Stimulated activated naive B cell treated with anti-CD40 and anti-IgM and Interleukin-4, amounts not matched to agents 10 μg/mL and 1 μg/mL and 100 μg/mL, for 72 hours (primary cell): Measurements from ENCODE around the gene LPCAT1.

ENCODE experiments used
- ATAC-seq, 2 donors: fragments of 150-1000 bp; cut with Tn5 transposase; replicated peaks; 2 replicates each; pipeline ENCODE4 v1.10.0; 2021; ENCODE audit warnings: moderate library complexity in 1 of 2
- DNase-seq: peaks from one replicate; pipeline ENCODE4 v3.0.0; 2021
- H3K27ac Mint-ChIP-seq: one replicate; pipeline ENCODE4 v1.8.0; 2022; ENCODE audit warnings: mild to moderate bottlenecking, mixed read lengths
- H3K27me3 Mint-ChIP-seq, 2 donors: one replicate each; pipeline ENCODE4 v1.8.0; 2022; ENCODE audit warnings: mixed read lengths in 2 of 2
- H3K36me3 Mint-ChIP-seq, 2 donors: one replicate each; pipeline ENCODE4 v1.8.0; 2022; ENCODE audit warnings: mixed read lengths in 2 of 2, mild to moderate bottlenecking in 1 of 2
- H3K4me1 Mint-ChIP-seq, 2 donors: one replicate each; pipeline ENCODE4 v1.8.0; 2022; ENCODE audit warnings: mixed read lengths in 2 of 2, mild to moderate bottlenecking in 1 of 2
- H3K4me3 Mint-ChIP-seq, 2 donors: one replicate each; pipeline ENCODE4 v1.8.0; 2022; ENCODE audit warnings: mild to moderate bottlenecking in 2 of 2, mixed read lengths in 2 of 2, moderate library complexity in 1 of 2
- H3K9me3 Mint-ChIP-seq, 2 donors: one replicate each; pipeline ENCODE4 v1.8.0; 2022; ENCODE audit warnings: mixed read lengths in 2 of 2, mild to moderate bottlenecking in 1 of 2

The LPCAT1 gene

DNA sequence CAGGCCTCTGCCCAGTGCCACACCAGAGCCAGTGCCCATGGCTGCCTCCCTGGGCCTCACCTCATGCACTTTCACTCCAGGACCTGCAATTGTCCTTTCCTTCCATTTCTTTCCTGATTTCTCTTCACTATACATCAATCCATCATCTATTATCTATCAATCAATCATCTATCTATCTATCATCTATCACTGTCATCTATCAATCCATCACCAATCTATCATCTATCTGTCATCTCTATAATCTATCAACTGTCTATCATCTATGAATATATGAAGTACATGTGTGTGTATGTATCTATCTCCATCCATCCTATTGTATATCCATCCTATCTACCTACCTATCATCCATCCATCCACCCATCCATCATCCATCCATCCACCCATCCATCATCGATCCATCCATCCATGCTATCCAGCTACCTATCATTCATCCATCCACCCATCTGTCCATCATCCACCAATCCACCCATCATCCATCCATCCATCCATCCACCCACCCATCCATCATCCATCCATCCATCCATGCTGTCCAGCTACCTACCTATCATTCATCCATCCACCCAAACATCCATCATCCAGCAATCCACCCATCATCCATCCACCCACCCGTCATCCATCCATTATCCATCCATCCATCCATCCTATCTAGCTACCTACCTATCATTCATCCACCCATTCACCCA, 105.4 kb downstream of the LPCAT1 start:
- Mint-ChIP-seq H3K4me3 (no peak overlapping the region), H3K27me3 (peaks cover 11 to 16% of the 10 kb centered on the region in 2 donors), H3K9me3 (peaks cover 5 to 7% of the 10 kb centered on the region in 2 donors), H3K27ac (no peak overlapping the region), H3K4me1 (no peaks in the 10 kb centered on the region), H3K36me3 (no peaks in the 10 kb centered on the region)
- ATAC-seq (no peak), DNase-seq (no peak)

DNA sequence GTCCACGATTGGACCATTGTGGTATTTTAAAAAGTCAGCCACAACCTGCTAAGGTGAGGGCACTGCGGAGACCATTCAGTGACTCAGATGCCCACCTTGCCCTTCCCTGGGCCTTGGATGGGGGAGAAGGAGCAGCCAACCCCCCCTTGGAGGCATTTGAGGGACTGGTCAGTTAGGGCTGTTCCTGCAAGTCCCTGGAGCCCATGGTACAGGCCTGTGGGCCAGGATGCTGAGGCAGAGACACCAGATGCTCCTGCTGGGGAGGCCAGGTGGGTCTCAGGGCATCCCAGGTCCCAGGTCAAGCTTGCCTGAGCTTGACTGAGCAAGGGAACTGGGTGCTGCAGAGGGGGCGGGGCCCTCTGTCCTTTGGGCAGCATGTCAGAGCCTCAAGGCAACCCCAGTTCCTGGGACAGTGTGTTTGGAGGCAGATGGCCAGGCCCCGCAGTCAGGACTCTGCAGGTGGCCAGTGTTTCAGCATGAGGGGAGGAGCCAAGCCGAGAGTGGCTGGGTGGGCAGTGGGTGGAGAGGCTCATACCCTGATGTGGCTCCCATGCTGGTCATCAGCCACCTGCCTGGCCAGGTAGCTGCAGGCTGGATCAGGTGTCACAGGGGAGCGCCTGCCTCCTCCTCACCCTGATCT, 106.1 kb downstream of the LPCAT1 start:
- Mint-ChIP-seq H3K27me3 (peaks cover 11 to 16% of the 10 kb centered on the region in 2 donors), H3K4me1 (no peaks in the 10 kb centered on the region)

DNA sequence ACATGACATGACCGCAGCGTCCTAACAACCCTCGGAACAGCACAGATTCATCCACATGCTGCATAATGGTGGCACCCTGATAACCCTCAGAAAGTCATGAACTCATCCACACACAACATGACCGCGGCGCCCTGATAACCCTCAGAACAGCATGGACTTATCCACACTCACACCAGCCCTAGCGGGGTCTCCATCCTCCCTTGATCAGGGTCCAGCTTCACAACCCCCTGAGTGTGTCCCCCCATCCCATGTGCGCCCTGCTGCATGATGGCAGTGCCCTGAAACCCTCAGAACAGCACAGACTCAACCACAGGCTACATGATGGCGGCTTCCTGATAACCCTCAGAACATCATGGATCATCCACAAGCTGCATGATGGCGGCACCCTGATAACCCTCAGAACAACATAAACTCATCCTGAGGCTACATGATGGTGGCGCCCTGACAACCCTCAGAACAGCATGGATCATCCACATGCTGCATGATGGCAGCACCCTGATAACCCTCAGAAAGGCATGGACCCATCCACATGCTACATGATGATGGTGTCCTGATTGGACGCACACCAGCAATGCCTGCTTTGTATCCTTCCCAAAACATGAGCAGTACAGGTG, 106.8 kb downstream of the LPCAT1 start:
- peaks cover 16 to 21% of the 10 kb centered on the region in 2 donors for H3K27me3 Mint-ChIP-seq
- H3K9me3 Mint-ChIP-seq: peaks cover 5 to 7% of the 10 kb centered on the region in 2 donors
- no peak overlapping the region for H3K4me3 Mint-ChIP-seq
- H3K4me1 Mint-ChIP-seq: peaks cover 4 to 5% of the 10 kb centered on the region in 2 donors
- DNase-seq (no peak), ATAC-seq (no peak)
- H3K36me3 Mint-ChIP-seq: no peaks in the 10 kb centered on the region
- H3K27ac Mint-ChIP-seq: no peak overlapping the region

More for the DNA sequence above, 106.1 kb downstream of the LPCAT1 start:
- H3K27ac Mint-ChIP-seq: no peak overlapping the region
- no peaks in the 10 kb centered on the region for H3K36me3 Mint-ChIP-seq
- DNase-seq (no peak), ATAC-seq (no peak)
- H3K9me3 Mint-ChIP-seq: peaks cover 5 to 7% of the 10 kb centered on the region in 2 donors
- no peak overlapping the region for H3K4me3 Mint-ChIP-seq

GRCh38 chr5:1415626-1416360, 108.0 kb downstream of the LPCAT1 start:
- Mint-ChIP-seq H3K9me3 (peaks cover 5 to 7% of the 10 kb centered on the region in 2 donors), H3K27me3 (peaks cover 24 to 29% of the 10 kb centered on the region in 2 donors), H3K4me3 (no peak overlapping the region), H3K4me1 (peaks cover 5 to 10% of the 10 kb centered on the region in 2 donors), H3K36me3 (no peaks in the 10 kb centered on the region), H3K27ac (no peak overlapping the region)
- ATAC-seq (no peak), DNase-seq (no peak)

GRCh38 chr5:1415059-1415425, 108.7 kb downstream of the LPCAT1 start:
- Mint-ChIP-seq H3K27me3 (peaks cover 31 to 33% of the 10 kb centered on the region in 2 donors), H3K4me1 (peaks cover 5 to 10% of the 10 kb centered on the region in 2 donors), H3K4me3 (no peak overlapping the region), H3K9me3 (peaks cover 5 to 7% of the 10 kb centered on the region in 2 donors), H3K27ac (no peak overlapping the region), H3K36me3 (no peaks in the 10 kb centered on the region)
- ATAC-seq: no peak
- DNase-seq: no peak

- no peak for ATAC-seq
- H3K4me1 Mint-ChIP-seq: peaks cover 5 to 10% of the 10 kb centered on the region in 2 donors
Observed at GRCh38 chr5:1414311-1415058, 109.3 kb downstream of the LPCAT1 start.

GRCh38 chr5:1413611-1414241, 110.0 kb downstream of the LPCAT1 start:
- Mint-ChIP-seq H3K9me3 (peaks cover under 1 to 2% of the 10 kb centered on the region in 2 donors), H3K4me3 (no peak overlapping the region), H3K36me3 (no peaks in the 10 kb centered on the region), H3K27me3 (peaks cover 32 to 34% of the 10 kb centered on the region in 2 donors), H3K27ac (no peak overlapping the region), H3K4me1 (peaks cover 5 to 10% of the 10 kb centered on the region in 2 donors)
- DNase-seq (no peak), ATAC-seq (no peak)

More at GRCh38 chr5:1414311-1415058, 109.3 kb downstream of the LPCAT1 start:
- Mint-ChIP-seq H3K36me3 (no peaks in the 10 kb centered on the region), H3K27me3 (peaks cover 33 to 34% of the 10 kb centered on the region in 2 donors), H3K9me3 (peaks cover 5 to 7% of the 10 kb centered on the region in 2 donors), H3K27ac (no peak overlapping the region), H3K4me3 (no peak overlapping the region)
- DNase-seq: no peak

- DNase-seq (no peak), ATAC-seq (no peak)
- H3K27ac Mint-ChIP-seq: no peak overlapping the region
- H3K36me3 Mint-ChIP-seq: no peaks in the 10 kb centered on the region
- no peaks in the 10 kb centered on the region for H3K9me3 Mint-ChIP-seq
- peaks cover 29 to 31% of the 10 kb centered on the region in 2 donors for H3K27me3 Mint-ChIP-seq
- H3K4me1 Mint-ChIP-seq: peaks cover 5 to 10% of the 10 kb centered on the region in 2 donors
- no peak overlapping the region for H3K4me3 Mint-ChIP-seq
Observed at GRCh38 chr5:1413211-1413610, 110.5 kb downstream of the LPCAT1 start.

- no peak for ATAC-seq
- Mint-ChIP-seq H3K27ac (no peak overlapping the region), H3K9me3 (no peaks in the 10 kb centered on the region), H3K4me1 (peaks cover 5 to 10% of the 10 kb centered on the region in 2 donors), H3K4me3 (no peak overlapping the region), H3K36me3 (no peaks in the 10 kb centered on the region), H3K27me3 (peaks cover 32 to 33% of the 10 kb centered on the region in 2 donors)
- no peak for DNase-seq
Observed at GRCh38 chr5:1412621-1413020, 111.1 kb downstream of the LPCAT1 start.

- Mint-ChIP-seq H3K9me3 (no peaks in the 10 kb centered on the region), H3K4me3 (no peak overlapping the region), H3K27me3 (peaks cover 37% of the 10 kb centered on the region in 2 donors), H3K36me3 (no peaks in the 10 kb centered on the region), H3K27ac (no peak overlapping the region), H3K4me1 (peaks cover 5 to 10% of the 10 kb centered on the region in 2 donors)
- DNase-seq: no peak
- no peak for ATAC-seq
Observed at GRCh38 chr5:1412163-1412562, 111.6 kb downstream of the LPCAT1 start.
